Measurements from ENCODE around the gene BCL6.

DNA sequence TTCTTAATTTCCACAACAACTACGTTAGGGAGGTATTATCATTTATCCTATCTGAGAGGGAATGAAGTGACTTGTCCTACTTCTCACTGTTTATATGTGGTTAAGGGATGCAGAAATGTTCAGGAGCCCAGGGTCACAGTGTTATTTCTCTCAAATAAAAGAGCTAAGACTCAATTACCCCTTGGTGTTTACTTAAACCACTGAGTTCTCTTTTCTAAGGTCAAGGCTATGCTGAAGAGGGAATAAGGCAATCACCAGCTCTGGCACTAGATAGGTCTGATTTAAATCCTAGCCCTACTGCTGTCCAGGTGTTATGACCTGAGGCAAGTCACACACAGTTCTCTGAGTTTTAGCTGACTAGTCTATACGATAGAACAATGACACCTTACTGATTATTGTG is 35.7 kb upstream of the BCL6 start:
- TF ChIP-seq, protein P1, sequence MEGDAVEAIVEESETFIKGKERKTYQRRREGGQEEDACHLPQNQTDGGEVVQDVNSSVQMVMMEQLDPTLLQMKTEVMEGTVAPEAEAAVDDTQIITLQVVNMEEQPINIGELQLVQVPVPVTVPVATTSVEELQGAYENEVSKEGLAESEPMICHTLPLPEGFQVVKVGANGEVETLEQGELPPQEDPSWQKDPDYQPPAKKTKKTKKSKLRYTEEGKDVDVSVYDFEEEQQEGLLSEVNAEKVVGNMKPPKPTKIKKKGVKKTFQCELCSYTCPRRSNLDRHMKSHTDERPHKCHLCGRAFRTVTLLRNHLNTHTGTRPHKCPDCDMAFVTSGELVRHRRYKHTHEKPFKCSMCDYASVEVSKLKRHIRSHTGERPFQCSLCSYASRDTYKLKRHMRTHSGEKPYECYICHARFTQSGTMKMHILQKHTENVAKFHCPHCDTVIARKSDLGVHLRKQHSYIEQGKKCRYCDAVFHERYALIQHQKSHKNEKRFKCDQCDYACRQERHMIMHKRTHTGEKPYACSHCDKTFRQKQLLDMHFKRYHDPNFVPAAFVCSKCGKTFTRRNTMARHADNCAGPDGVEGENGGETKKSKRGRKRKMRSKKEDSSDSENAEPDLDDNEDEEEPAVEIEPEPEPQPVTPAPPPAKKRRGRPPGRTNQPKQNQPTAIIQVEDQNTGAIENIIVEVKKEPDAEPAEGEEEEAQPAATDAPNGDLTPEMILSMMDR (IDR thresholded peaks at IDR 0.05; ENCODE audit: poor library complexity): no peak
- TF ChIP-seq EZH2phosphoT487 (IDR thresholded peaks at IDR 0.05; ENCODE audit: low read depth, severe bottlenecking, unreplicated experiment): no peak

Data from hepatocyte (in vitro differentiated cells).